RKO (cell line): ENCODE measurements around the gene GSTA4.
A peak's percentile ranks its signal among the peaks of the same experiment; 100 is the strongest.

ENCODE experiments used
- DNase-seq: peaks from one replicate; pipeline ENCODE4 v3.0.0-alpha.2; 2016; ENCODE audit warnings: low spot score

The GSTA4 gene

GRCh38 chr6:52995089-52995912 lies at the start of gene GSTA4:
Gene GSTA4, minus strand, starts transcription at chr6:52995284. Its CDS starts 1,041 bp downstream, at chr6:52994243.
- DNase-seq: peak; percentile 98

- no peak for DNase-seq
These were observed 49.5 kb upstream of the GSTA4 start for GRCh38 chr6:53044572-53044971.

GRCh38 chr6:53044071-53044470 lies 49.0 kb upstream of the GSTA4 start:
- no peak for DNase-seq

- DNase-seq: no peak
These were observed 48.5 kb upstream of the GSTA4 start for GRCh38 chr6:53043581-53043980.

GRCh38 chr6:53042112-53042511 lies 47.0 kb upstream of the GSTA4 start:
- peak; percentile 65 for DNase-seq

- DNase-seq: no peak
These were observed 46.3 kb upstream of the GSTA4 start for GRCh38 chr6:53041356-53041755.

GRCh38 chr6:53038596-53038995 lies 43.5 kb upstream of the GSTA4 start:
- DNase-seq: no peak

GRCh38 chr6:53038141-53038540 lies 43.1 kb upstream of the GSTA4 start:
- no peak for DNase-seq

GRCh38 chr6:53035549-53036213 lies 40.6 kb upstream of the GSTA4 start:
- no peak for DNase-seq

- DNase-seq: no peak
These were observed 38.7 kb upstream of the GSTA4 start for GRCh38 chr6:53033764-53034163.

- no peak for DNase-seq
These were observed 37.8 kb upstream of the GSTA4 start for GRCh38 chr6:53032849-53033248.

- no peak for DNase-seq
These were observed 36.2 kb upstream of the GSTA4 start for GRCh38 chr6:53031281-53031680.

- DNase-seq: no peak
These were observed 34.7 kb upstream of the GSTA4 start for GRCh38 chr6:53029761-53030160.

- no peak for DNase-seq
These were observed 34.2 kb upstream of the GSTA4 start for GRCh38 chr6:53029257-53029656.

- no peak for DNase-seq
These were observed 33.4 kb upstream of the GSTA4 start for GRCh38 chr6:53028467-53028866.

GRCh38 chr6:53027131-53027718 lies 32.1 kb upstream of the GSTA4 start:
- DNase-seq: no peak

GRCh38 chr6:53026526-53026925 lies 31.4 kb upstream of the GSTA4 start:
- DNase-seq: no peak

- DNase-seq: no peak
These were observed 28.2 kb upstream of the GSTA4 start for GRCh38 chr6:53023323-53023722.

- DNase-seq: no peak
These were observed 25.1 kb upstream of the GSTA4 start for GRCh38 chr6:53020005-53020744.

GRCh38 chr6:53018446-53018845 lies 23.4 kb upstream of the GSTA4 start:
- DNase-seq: no peak

GRCh38 chr6:53015486-53015885 lies 20.4 kb upstream of the GSTA4 start:
- no peak for DNase-seq

- DNase-seq: no peak
These were observed 19.7 kb upstream of the GSTA4 start for GRCh38 chr6:53014744-53015143.
